Uterus (tissue), 2 donors: ENCODE data around the gene MOSPD3.
A peak's percentile ranks its signal among the peaks of the same experiment; 100 is the strongest.

ENCODE experiments used
- CTCF ChIP-seq, 4 experiments: fragments of 200-600 bp in 2 of 4; fragments of 450-650 bp in 2 of 4; sonication (generic) in 2 of 4; IDR thresholded peaks; one replicate each; pipeline ENCODE4 v1.5.1; 2016 to 2019; ENCODE audit warnings: antibody characterized with exemption in 4 of 4, mild to moderate bottlenecking in 2 of 4, moderate library complexity in 1 of 4
- POLR2A ChIP-seq, 2 donors: fragments of 450-650 bp; IDR thresholded peaks; one replicate each; pipeline ENCODE4 v1.6.1; 2016; ENCODE audit warnings: antibody characterized with exemption in 2 of 2, mild to moderate bottlenecking in 1 of 2, moderate library complexity in 1 of 2

- peak; percentile 30 to 58 (median 46) for TF ChIP-seq CTCF (IDR thresholded peaks at IDR 0.05)
- TF ChIP-seq POLR2A (IDR thresholded peaks at IDR 0.05), result peak; percentile 30 to 75
Measured at GRCh38 chr7:100604028-100604975, 8.0 kb upstream of the MOSPD3 start.
